Retinal pigment epithelial cell (primary cell): Measurements from ENCODE around the gene ASMT.
"Not testable (repeated sequence)": the region's sequence is repeated elsewhere in the genome, so short reads cannot be mapped to it uniquely, and the experiment has no call there.

Source experiments
- DNase-seq: peaks from one replicate; pipeline ENCODE4 v3.0.0-alpha.2; 2010; ENCODE audit warnings: low read depth
- H3K4me3 ChIP-seq: 2 replicates; pipeline ENCODE4 v1.5.1; 2011; ENCODE audit warnings: mild to moderate bottlenecking, low read length, control low read depth, moderate library complexity
- CTCF ChIP-seq: conservative IDR thresholded peaks from 2 replicates; pipeline ENCODE4 v1.5.1; 2011; ENCODE audit warnings: low read depth, low read length, control low read depth, inconsistent platforms

ASMT gene

GRCh38 chrX:1681439-1681838, 66.6 kb downstream of the ASMT start:
- TF ChIP-seq CTCF, result no peak
- DNase-seq, result no peak
- no peak overlapping the region for H3K4me3 ChIP-seq

- DNase-seq, H3K4me3 ChIP-seq: not testable (repeated sequence)
Measured at GRCh38 chrX:1681856-1682255, 67.0 kb downstream of the ASMT start.

GRCh38 chrX:1682501-1682900, 67.6 kb downstream of the ASMT start:
- not testable (repeated sequence) for H3K4me3 ChIP-seq

GRCh38 chrX:1684883-1685282, 70.0 kb downstream of the ASMT start:
- not testable (repeated sequence) for DNase-seq, H3K4me3 ChIP-seq

More at GRCh38 chrX:1682501-1682900, 67.6 kb downstream of the ASMT start:
- DNase-seq, result not testable (repeated sequence)

GRCh38 chrX:1685444-1685880, 70.6 kb downstream of the ASMT start:
- DNase-seq, H3K4me3 ChIP-seq: not testable (repeated sequence)

- TF ChIP-seq CTCF, result no peak
- H3K4me3 ChIP-seq, result no peak overlapping the region
- DNase-seq, result no peak
Measured at GRCh38 chrX:1686642-1687041, 71.8 kb downstream of the ASMT start.
